HG03135 (cell line): ENCODE results near the gene GRK5.
"Not testable (repeated sequence)": the region's sequence is repeated elsewhere in the genome, so short reads cannot be mapped to it uniquely, and the experiment has no call there.

Experiments
- ATAC-seq: cut with Tn5 transposase; IDR thresholded peaks from one replicate; pipeline ENCODE4 v1.9.1; 2021; ENCODE audit warnings: mild to moderate bottlenecking, moderate library complexity; ENCODE audit not compliant: unreplicated experiment

Gene GRK5

GRCh38 chr10:119431034-119431772, 223.8 kb downstream of the GRK5 start:
- ATAC-seq = no peak

GRCh38 chr10:119431773-119432135, 224.4 kb downstream of the GRK5 start:
- no peak for ATAC-seq

DNA sequence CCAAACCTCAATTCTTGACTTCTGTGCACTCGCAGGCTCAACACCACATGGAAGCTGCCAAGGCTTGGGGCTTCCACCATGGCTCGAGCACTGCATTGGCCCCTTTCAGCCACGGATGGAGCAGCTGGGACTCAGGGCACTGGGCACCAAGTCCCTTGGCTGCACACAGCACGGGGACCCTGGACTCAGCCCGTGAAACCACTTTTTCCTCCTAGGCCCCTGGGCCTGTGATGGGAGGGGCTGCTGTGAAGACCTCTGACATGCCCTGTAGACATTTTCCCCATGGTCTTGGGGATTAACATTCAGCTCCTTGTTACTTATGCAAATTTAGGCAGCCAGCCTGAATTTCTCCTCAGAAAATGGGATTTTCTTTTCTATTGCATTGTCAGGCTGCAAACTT, 227.6 kb downstream of the GRK5 start:
- ATAC-seq = not testable (repeated sequence)

DNA sequence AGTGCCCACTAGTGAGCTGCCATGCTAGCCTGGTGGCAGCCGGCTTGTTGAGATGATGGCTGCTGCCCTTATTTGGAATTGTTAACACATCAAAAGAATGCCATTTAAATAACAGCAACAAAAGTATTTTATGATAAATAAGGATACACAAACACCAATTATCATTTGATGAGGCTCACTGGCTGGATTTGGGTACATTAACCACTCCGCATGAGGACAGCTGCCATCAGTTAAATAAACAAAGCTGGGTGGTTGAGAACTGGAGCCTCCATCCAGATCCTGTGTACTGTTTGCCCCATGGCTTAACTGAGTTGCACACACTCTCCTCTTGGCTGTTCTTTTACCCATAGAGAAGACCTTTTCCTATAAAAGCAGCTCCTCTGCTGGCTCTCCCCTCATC, 231.3 kb downstream of the GRK5 start:
- ATAC-seq = no peak

DNA sequence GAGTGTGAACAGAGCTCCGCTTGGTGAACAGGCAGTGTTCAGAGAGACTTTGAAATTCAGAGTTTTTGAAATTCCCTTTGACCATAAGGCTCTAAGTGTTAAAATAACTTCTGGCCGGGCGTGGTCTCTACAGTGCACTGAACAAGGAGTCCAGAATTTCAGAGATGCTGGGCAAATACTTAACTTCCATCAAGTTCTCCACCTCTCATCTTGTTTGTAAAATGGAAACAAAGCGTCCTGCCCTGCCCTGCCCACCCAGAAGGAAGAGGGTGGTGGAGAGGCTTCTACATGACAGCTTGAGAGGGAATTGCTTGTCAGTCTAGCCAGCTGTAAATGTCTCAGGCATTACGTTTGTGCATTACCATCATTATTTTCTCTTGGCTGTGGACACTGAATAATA, 232.6 kb downstream of the GRK5 start:
- ATAC-seq = no peak

DNA sequence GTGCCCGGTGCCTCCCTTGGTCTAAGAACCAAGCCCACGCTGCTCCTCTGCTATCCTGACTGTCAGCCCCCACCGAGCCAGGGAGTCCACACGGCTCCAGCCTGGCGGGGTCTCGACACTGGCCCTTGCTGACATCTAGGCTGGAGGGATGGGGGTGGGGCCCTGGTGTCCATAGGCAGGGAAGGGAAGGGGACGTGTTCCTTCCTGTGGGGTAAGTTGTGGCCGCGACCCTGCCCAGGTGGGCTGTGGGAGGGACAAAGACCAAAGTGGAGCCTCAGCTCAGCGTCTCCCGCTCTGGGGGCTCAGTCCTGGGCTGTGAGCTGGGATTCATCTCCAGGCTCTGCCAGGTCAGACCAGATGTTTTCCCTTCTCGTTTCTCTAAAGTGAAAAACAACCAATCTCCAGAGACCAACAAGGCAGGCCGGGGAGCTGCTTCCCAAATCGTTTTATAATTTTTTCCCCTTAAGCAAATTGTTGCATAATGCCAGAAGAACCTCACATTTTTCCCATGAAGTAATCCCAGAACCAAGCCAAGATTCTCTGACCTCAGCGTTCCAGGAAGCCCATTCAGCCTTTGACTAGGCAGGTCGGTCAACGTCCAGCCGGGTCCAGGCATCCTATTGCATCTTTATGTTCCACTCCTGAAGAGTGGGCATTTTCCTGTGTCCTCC, 233.9 kb downstream of the GRK5 start:
- ATAC-seq = no peak

- no peak for ATAC-seq
Measured at GRCh38 chr10:119441921-119442757, 234.8 kb downstream of the GRK5 start.

- no peak for ATAC-seq
Measured at GRCh38 chr10:119442758-119443060, 235.3 kb downstream of the GRK5 start.

DNA sequence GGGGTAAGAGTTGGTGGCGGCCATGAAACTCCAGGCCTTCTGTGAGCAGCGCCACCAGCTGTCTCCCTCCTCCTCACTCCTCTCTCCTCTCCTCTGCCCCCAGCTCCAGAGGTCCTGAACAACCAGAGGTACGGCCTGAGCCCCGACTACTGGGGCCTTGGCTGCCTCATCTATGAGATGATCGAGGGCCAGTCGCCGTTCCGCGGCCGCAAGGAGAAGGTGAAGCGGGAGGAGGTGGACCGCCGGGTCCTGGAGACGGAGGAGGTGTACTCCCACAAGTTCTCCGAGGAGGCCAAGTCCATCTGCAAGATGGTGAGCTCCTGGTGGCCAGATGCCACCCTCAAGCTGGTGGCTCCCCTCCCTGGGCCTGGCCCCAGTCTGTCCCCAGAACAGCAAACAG, 236.1 kb downstream of the GRK5 start:
- ATAC-seq = no peak

DNA sequence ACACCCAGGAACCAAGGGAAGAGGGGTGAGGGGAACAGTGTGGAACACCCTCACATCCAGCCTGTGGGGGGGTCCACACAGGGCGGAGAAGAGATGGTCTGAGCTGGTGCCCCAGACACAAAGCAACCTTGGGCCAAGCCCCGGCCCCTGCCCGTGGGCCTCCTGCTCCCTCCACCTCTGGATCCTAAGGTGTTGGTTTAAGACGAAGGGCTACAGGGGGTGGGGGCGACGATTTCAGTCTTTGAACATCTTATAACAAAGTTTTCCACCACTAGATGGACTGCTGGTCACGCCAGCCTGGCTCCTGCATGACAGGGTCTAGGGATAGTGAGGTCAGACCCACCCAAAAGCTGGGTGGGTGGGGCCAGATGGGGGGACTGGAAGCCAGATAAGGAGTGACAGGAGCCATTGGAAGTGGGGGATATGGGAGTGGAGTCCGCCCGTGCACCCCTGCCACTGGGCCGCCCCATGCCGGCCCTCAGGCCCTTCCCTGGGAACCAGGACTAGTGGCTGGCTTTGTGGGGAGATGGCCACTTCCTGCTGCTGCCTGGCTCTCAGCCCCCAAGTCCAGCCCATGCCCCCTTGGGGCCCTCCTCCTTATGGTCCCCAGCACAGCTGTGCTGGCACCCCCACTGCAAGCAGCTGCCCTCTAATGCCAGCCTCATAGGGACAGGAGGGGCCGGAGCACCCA, 236.7 kb downstream of the GRK5 start:
- ATAC-seq = no peak

DNA sequence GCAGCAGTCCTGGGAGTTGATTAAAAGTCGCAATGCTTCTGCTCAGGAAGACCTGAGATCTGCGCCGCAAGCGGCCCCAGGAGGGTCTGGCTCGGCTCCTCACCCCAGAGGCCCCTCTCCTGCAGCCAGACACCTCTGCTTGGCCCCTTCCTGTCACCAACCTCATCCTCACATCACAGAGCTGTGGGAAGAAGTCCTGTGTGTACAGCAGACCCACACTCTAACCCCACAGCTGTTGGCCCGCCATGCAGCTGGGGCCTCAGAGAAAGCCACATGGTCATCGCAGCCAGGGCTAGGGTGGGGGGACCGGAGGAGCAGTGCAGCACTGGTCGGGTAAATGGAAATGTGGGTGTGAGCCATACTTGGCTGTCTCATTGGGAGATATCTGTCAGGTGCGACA, 237.5 kb downstream of the GRK5 start:
- ATAC-seq = no peak

GRCh38 chr10:119445311-119445934, 238.1 kb downstream of the GRK5 start:
- ATAC-seq = no peak

- no peak for ATAC-seq
Measured at GRCh38 chr10:119445935-119446317, 238.6 kb downstream of the GRK5 start.

DNA sequence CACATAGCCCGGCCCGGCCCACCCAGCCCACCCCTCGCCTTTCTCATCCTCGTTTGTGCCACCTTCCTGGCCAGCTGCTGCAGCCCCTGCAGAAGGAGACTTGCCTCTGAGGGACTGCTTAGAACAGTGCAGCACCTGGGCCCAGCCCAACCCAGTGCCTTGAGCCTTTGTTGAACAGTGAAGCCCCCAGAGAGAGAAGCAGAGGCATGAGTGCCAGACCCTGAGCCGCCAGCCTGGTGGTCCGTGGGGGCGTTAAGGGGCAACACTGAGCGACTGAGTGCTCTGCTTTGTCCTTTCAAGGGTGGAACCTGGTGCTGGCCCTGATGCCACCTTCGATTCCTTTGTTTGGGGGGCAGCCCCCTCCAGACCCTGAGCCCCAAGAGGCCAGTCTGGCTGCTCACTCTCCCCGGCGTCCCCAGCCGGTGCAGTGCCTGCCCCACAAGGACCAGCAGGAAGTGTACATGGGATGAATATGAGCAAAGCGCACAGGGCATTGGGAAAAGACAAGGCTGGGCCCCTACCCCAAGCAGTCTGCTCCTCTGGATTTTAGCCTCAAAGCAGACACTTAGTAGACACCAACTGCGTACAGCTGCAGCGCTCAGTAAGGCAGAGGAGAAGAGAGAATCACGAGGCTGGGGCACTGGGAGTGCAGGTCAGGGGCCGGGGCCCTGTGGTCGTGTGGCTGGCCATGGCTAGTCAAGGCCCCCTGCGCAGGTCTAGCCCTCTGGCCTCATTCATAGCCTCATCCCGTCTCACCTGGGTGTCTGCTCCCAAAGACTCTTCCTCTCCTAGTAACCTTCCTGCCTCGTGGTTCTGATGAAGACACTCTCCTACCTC, 239.3 kb downstream of the GRK5 start:
- no peak for ATAC-seq

DNA sequence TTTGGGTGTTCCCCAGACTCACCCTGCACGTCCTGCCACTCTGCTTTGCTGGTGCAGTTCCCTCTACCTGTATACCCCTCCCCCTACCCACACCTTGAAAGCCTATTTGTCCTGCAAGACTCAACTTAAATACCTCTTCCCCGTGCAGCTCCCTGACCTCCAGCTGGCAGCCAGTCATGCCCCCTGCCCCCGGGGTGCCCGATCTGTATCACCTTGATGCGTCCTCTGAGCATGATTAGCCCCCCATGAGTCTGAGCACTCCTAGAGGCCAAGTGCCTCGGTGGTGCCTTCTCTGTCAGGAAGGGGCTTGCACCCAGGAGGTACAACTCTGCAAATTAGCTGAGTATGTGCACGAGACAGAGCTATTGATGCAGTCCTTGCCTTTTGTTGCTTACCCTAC, 240.1 kb downstream of the GRK5 start:
- ATAC-seq = no peak

DNA sequence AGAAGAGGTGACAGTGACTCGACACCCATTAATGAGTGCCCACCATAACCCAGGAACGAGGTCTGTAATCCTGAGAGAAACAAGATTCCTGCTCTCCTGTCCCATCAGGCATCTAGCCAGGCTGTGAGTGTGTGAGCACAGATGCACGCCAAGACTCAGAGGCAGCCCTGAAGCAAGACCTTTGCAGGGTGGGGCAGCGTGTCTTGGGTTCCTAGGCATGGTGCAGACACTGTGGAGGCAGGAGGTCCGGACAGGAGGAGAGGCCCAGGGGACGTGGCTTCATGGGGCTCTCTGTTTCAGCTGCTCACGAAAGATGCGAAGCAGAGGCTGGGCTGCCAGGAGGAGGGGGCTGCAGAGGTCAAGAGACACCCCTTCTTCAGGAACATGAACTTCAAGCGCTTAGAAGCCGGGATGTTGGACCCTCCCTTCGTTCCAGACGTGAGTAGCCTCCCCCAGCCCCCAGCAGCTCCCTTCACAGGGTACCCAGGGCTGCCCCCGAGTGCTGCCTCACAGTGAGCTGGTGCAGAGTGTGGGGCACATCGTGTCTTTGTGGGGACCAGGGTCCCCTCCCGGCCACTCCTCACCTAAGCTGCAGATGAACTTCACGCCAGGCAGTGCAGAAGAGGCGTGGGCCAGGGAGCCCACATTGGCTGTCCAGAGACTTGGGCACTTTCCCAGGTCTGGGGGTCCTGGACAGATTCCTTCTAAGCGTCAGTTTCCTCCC, 240.6 kb downstream of the GRK5 start:
- no peak for ATAC-seq

- no peak for ATAC-seq
Measured at GRCh38 chr10:119448628-119449584, 241.5 kb downstream of the GRK5 start.

- no peak for ATAC-seq
Measured at GRCh38 chr10:119449760-119450461, 242.5 kb downstream of the GRK5 start.
